IMR-90 (cell line): Measurements from ENCODE around the gene CD99L2.

Source experiments
- CTCF ChIP-seq: conservative IDR thresholded peaks from 2 replicates; pipeline ENCODE4 v1.5.1; 2012; ENCODE audit warnings: mild to moderate bottlenecking, low read depth, low read length, improper control_type of control experiment
- POLR2A ChIP-seq: IDR thresholded peaks from 2 replicates; pipeline ENCODE4 v1.6.1; 2012; ENCODE audit warnings: mild to moderate bottlenecking, low read depth, low read length

- no peak for TF ChIP-seq CTCF
- TF ChIP-seq POLR2A: no peak
Measured at GRCh38 chrX:150813922-150814321, 84.5 kb downstream of the CD99L2 start.
